MM.1S (cell line): ENCODE measurements around the gene LRMDA.

Source experiments
- DNase-seq: peaks from one replicate; pipeline ENCODE4 v3.0.0-alpha.2; 2015
- H2AFZ ChIP-seq: fragments of 300-600 bp; sonication (generic); 2 replicates; pipeline ENCODE4 v1.6.0; 2016; ENCODE audit warnings: antibody characterized with exemption, low read length
- H3F3A ChIP-seq: fragments of 300-600 bp; sonication (generic); 2 replicates; pipeline ENCODE4 v1.6.1; 2016; ENCODE audit warnings: mild to moderate bottlenecking, antibody characterized with exemption, low read length, moderate library complexity, mixed read lengths; ENCODE audit not compliant: insufficient read depth
- H3K27ac ChIP-seq: fragments of 300-600 bp; sonication (generic); 2 replicates; pipeline ENCODE4 v1.5.1; 2016; ENCODE audit warnings: mild to moderate bottlenecking, low read length
- H3K27me3 ChIP-seq: fragments of 300-600 bp; sonication (generic); replicated peaks from 2 replicates; pipeline ENCODE4 v1.6.0; 2016; ENCODE audit warnings: low read length; ENCODE audit not compliant: insufficient read depth
- H3K36me3 ChIP-seq: fragments of 300-600 bp; sonication (generic); replicated peaks from 2 replicates; pipeline ENCODE4 v1.6.1; 2016; ENCODE audit warnings: mild to moderate bottlenecking, low read length, mixed read lengths; ENCODE audit not compliant: insufficient read depth
- H3K4me1 ChIP-seq: fragments of 300-600 bp; sonication (generic); 2 replicates; pipeline ENCODE4 v1.6.1; 2016; ENCODE audit warnings: low read length, mixed read lengths
- H3K4me2 ChIP-seq: fragments of 300-600 bp; sonication (generic); 2 replicates; pipeline ENCODE4 v1.6.0; 2016; ENCODE audit warnings: low read depth, low read length
- H3K4me3 ChIP-seq: fragments of 300-600 bp; sonication (generic); 2 replicates; pipeline ENCODE4 v1.5.1; 2016; ENCODE audit warnings: low read length, mixed read lengths
- H3K79me2 ChIP-seq: fragments of 300-600 bp; sonication (generic); 2 replicates; pipeline ENCODE4 v1.6.1; 2016; ENCODE audit warnings: mixed run types, low read length, mixed read lengths
- H3K9ac ChIP-seq: fragments of 300-600 bp; sonication (generic); 2 replicates; pipeline ENCODE4 v1.6.1; 2016; ENCODE audit warnings: low read length, mixed read lengths
- H3K9me2 ChIP-seq: fragments of 300-600 bp; sonication (generic); replicated peaks from 2 replicates; pipeline ENCODE4 v1.6.1; 2016; ENCODE audit warnings: mild to moderate bottlenecking, low read length, mixed read lengths; ENCODE audit not compliant: insufficient read depth
- H3K9me3 ChIP-seq: fragments of 300-600 bp; sonication (generic); replicated peaks from 2 replicates; pipeline ENCODE4 v1.6.1; 2016; ENCODE audit warnings: mild to moderate bottlenecking, low read length, mixed read lengths; ENCODE audit not compliant: insufficient read depth
- H4K20me1 ChIP-seq: fragments of 300-600 bp; sonication (generic); 2 replicates; pipeline ENCODE4 v1.6.1; 2016; ENCODE audit warnings: mild to moderate bottlenecking, low read length, moderate library complexity, mixed read lengths; ENCODE audit not compliant: insufficient read depth
- CTCF ChIP-seq: fragments of 300-600 bp; sonication (generic); IDR thresholded peaks from 2 replicates; pipeline ENCODE4 v1.5.1; 2016; ENCODE audit warnings: antibody characterized with exemption, low read length, mixed read lengths
- EZH2 ChIP-seq: fragments of 300-600 bp; sonication (generic); optimal IDR thresholded peaks from 2 replicates; pipeline ENCODE3; 2017; ENCODE audit warnings: low read depth, mild to moderate bottlenecking, antibody characterized with exemption, low read length, mixed read lengths
- EZH2phosphoT487 ChIP-seq: fragments of 300-600 bp; sonication (generic); IDR thresholded peaks from 2 replicates; pipeline ENCODE4 v1.6.1; 2018; ENCODE audit warnings: antibody characterized with exemption, low read length

Gene LRMDA

DNA sequence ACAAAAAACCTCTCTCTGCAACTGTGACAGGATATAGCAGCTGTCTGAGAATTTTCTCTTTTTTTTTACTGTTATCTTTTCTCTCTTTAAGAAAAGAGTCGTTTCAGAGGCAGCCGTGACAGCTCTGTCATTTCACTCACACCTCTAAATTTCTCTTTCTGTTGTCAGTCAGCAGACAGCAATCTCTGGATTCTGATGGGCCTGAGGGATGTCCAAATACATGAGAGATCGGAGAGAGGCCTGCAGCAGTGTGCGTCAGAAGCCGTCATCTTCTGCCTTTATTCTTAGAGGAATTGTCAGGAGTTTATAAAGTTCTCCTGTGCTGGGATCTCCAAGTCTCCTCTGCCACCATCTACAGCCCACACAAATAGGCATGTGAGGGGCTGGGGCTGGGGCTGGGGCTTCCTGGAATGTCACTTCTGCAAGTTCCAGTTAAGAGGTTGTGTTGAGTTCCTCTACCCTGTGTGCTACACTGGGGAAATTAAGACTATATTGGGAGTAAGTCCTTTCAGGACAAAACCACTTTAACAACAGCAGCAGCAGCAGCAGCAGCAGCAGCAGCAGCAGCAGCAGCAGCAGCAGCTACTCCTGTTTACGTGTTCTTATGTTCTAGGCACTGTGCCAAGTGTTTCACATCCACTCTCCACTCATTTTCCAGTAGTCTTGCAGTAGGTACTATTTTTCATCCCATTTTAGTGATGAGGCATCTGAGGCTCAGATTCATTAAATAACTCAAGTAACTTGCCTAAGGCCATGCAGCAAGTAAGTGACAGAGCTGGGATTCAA is 541.3 kb downstream of the LRMDA start:
- Histone ChIP-seq H4K20me1 (no peaks in the 10 kb centered on the region), H3K4me1 (no peaks in the 10 kb centered on the region), H3K36me3 (no peaks in the 10 kb centered on the region), H2AFZ (no peak overlapping the region), H3F3A (no peaks in the 10 kb centered on the region), H3K9me2 (no peaks in the 10 kb centered on the region), H3K9ac (no peak overlapping the region), H3K79me2 (no peaks in the 10 kb centered on the region), H3K4me3 (no peak overlapping the region), H3K4me2 (no peak overlapping the region), H3K27me3 (no peaks in the 10 kb centered on the region), H3K27ac (no peak overlapping the region), H3K9me3 (no peaks in the 10 kb centered on the region)
- DNase-seq = no peak
- TF ChIP-seq EZH2phosphoT487 (no peak), CTCF (no peak), EZH2 (no peak)

DNA sequence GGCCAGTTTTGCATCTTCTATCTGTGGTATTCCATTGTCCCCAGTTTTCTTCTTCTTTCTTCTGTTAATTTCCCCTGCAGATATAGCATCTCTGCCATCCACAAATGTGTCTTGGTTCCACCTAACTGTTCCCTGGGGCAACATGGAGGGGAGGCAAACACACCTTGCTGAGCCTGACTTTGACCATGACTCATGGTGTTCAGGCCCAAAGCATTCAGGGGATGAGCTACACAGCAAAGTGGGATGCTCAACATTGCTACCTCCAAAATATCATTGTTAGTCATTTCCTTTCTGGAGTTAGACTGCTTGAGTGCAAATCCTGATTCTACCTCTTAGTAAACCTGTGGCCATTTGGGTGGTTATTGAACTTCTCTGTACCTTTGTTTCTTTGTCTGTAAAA is 542.7 kb downstream of the LRMDA start:
- H3K9me2 ChIP-seq = no peaks in the 10 kb centered on the region
- H3K4me3 ChIP-seq = no peak overlapping the region
- no peak overlapping the region for H2AFZ ChIP-seq
- no peaks in the 10 kb centered on the region for H4K20me1 ChIP-seq
- no peak overlapping the region for H3K27ac ChIP-seq
- H3K4me1 ChIP-seq = no peaks in the 10 kb centered on the region
- DNase-seq = no peak
- TF ChIP-seq EZH2 = no peak
- TF ChIP-seq EZH2phosphoT487 = no peak
- TF ChIP-seq CTCF = no peak
- H3K27me3 ChIP-seq = no peaks in the 10 kb centered on the region
- no peaks in the 10 kb centered on the region for H3F3A ChIP-seq
- H3K9ac ChIP-seq = no peak overlapping the region
- H3K36me3 ChIP-seq = no peaks in the 10 kb centered on the region
- no peak overlapping the region for H3K4me2 ChIP-seq
- H3K9me3 ChIP-seq = no peaks in the 10 kb centered on the region
- H3K79me2 ChIP-seq = no peaks in the 10 kb centered on the region

GRCh38 chr10:75976681-75977080 is 545.3 kb downstream of the LRMDA start:
- TF ChIP-seq EZH2phosphoT487 (no peak), CTCF (no peak), EZH2 (no peak)
- no peak overlapping the region for H3K9ac ChIP-seq
- no peak overlapping the region for H3K27ac ChIP-seq
- H3F3A ChIP-seq = no peaks in the 10 kb centered on the region
- no peak for DNase-seq
- H3K9me2 ChIP-seq = no peaks in the 10 kb centered on the region
- no peaks in the 10 kb centered on the region for H3K27me3 ChIP-seq
- no peak overlapping the region for H3K4me3 ChIP-seq
- H4K20me1 ChIP-seq = no peaks in the 10 kb centered on the region
- H3K9me3 ChIP-seq = no peaks in the 10 kb centered on the region
- H3K4me2 ChIP-seq = no peak overlapping the region
- no peaks in the 10 kb centered on the region for H3K36me3 ChIP-seq
- no peaks in the 10 kb centered on the region for H3K79me2 ChIP-seq
- no peaks in the 10 kb centered on the region for H3K4me1 ChIP-seq
- H2AFZ ChIP-seq = no peak overlapping the region
